Activated CD4-positive, alpha-beta memory T cell treated with anti-CD3 and anti-CD28 coated beads for 36 hours (primary cell): Measurements from ENCODE around the gene BTBD2. TPM values are rescaled to one million over a fixed set of nuclear protein-coding genes. Genes with fewer than 3 reads are reported as not detected.

Experiments used
- CTCF ChIA-PET: fragments of 350-600 bp; sonication (Branson Sonifier 250); formaldehyde crosslinking; loops from one replicate; lab custom pipeline; 2021; ENCODE audit warnings: antibody characterized with exemption, inconsistent platforms; lab: Charles Lee
- POLR2A ChIA-PET: fragments of 350-600 bp; sonication (Branson Sonifier 250); formaldehyde crosslinking; loops from one replicate; lab custom pipeline; 2021; ENCODE audit warnings: antibody characterized with exemption; lab: Charles Lee
- DNase-seq: peaks from one replicate; pipeline ENCODE4 v3.0.0-alpha.2; 2020
- H3K27ac Mint-ChIP-seq: one replicate; pipeline ENCODE4 v1.8.0; 2021; ENCODE audit warnings: mixed read lengths
- H3K27me3 Mint-ChIP-seq: one replicate; pipeline ENCODE4 v1.8.0; 2021; ENCODE audit warnings: mixed read lengths
- H3K36me3 Mint-ChIP-seq: one replicate; pipeline ENCODE4 v1.8.0; 2021; ENCODE audit warnings: mixed read lengths
- H3K4me1 Mint-ChIP-seq: one replicate; pipeline ENCODE4 v1.8.0; 2021; ENCODE audit warnings: low read depth, mixed read lengths
- H3K4me3 Mint-ChIP-seq: one replicate; pipeline ENCODE4 v1.8.0; 2021; ENCODE audit warnings: mild to moderate bottlenecking, mixed read lengths
- H3K9me3 Mint-ChIP-seq: one replicate; pipeline ENCODE4 v1.8.0; 2021; ENCODE audit warnings: mixed read lengths
- intact Hi-C: fragments of 100-400 bp; cut with micrococcal nuclease; formaldehyde crosslinking; loops from one replicate; pipeline ENCODE4 v1.15.1; 2023
- total RNA-seq, 2 experiments: library from RNA; stranded (reverse); gene quantifications; one replicate each; pipeline ENCODE4 v1.2.3, GENCODE V29; 2021

Gene BTBD2
- total RNA-seq, 2 experiments from 2014 or later, result 37.3 to 42.9 TPM

GRCh38 chr19:1957562-1958248 is 57.8 kb downstream of the BTBD2 start:
- no peak for DNase-seq
- Mint-ChIP-seq H3K36me3 (no peaks in the 10 kb centered on the region), H3K27ac (no peak overlapping the region), H3K27me3 (no peaks in the 10 kb centered on the region), H3K4me1 (peaks cover 15% of the 10 kb centered on the region), H3K4me3 (no peak overlapping the region), H3K9me3 (no peaks in the 10 kb centered on the region)
- POLR2A ChIA-PET, result no interaction called here
- intact Hi-C loops, result no loop called here
- CTCF ChIA-PET, result no interaction called here

GRCh38 chr19:1956868-1957492 is 58.5 kb downstream of the BTBD2 start:
- intact Hi-C loops, result no loop called here
- CTCF ChIA-PET, result no interaction called here

GRCh38 chr19:1956122-1956494 is 59.4 kb downstream of the BTBD2 start:
- Mint-ChIP-seq H3K27ac (no peak overlapping the region), H3K9me3 (no peaks in the 10 kb centered on the region), H3K4me3 (no peak overlapping the region), H3K36me3 (peaks cover 2% of the 10 kb centered on the region), H3K4me1 (peaks cover 15% of the 10 kb centered on the region), H3K27me3 (no peaks in the 10 kb centered on the region)
- no peak for DNase-seq
- ChIA-PET CTCF (no interaction called here), POLR2A (no interaction called here)
- intact Hi-C loops, result no loop called here

More at GRCh38 chr19:1956868-1957492, 58.5 kb downstream of the BTBD2 start:
- H3K27ac Mint-ChIP-seq, result no peak overlapping the region
- no peaks in the 10 kb centered on the region for H3K27me3 Mint-ChIP-seq
- H3K4me3 Mint-ChIP-seq, result no peak overlapping the region
- no peak for DNase-seq
- POLR2A ChIA-PET, result no interaction called here
- no peaks in the 10 kb centered on the region for H3K9me3 Mint-ChIP-seq
- peaks cover 2% of the 10 kb centered on the region for H3K36me3 Mint-ChIP-seq
- peaks cover 17% of the 10 kb centered on the region for H3K4me1 Mint-ChIP-seq

GRCh38 chr19:1955171-1956121 is 60.1 kb downstream of the BTBD2 start:
- ChIA-PET CTCF (no interaction called here), POLR2A (no interaction called here)
- Mint-ChIP-seq H3K36me3 (peaks cover 2% of the 10 kb centered on the region), H3K4me1 (peaks cover 20% of the 10 kb centered on the region), H3K9me3 (no peaks in the 10 kb centered on the region), H3K27ac (no peak overlapping the region), H3K27me3 (no peaks in the 10 kb centered on the region), H3K4me3 (no peak overlapping the region)
- intact Hi-C loops, result no loop called here
- DNase-seq, result no peak

- ChIA-PET POLR2A (no interaction called here), CTCF (interaction anchor here (0.6 to 1.5 kb wide), 2 partner anchors 12 to 658 kb away, joined by 3 to 4 read pairs; no protein-coding TSS in a partner anchor)
- Mint-ChIP-seq H3K9me3 (no peaks in the 10 kb centered on the region), H3K36me3 (peaks cover 4% of the 10 kb centered on the region), H3K27ac (no peak overlapping the region), H3K4me3 (no peak overlapping the region), H3K4me1 (peaks cover 23% of the 10 kb centered on the region), H3K27me3 (no peaks in the 10 kb centered on the region)
- intact Hi-C loops, result no loop called here
- DNase-seq, result no peak
These were observed 61.0 kb downstream of the BTBD2 start for GRCh38 chr19:1954532-1954933.

GRCh38 chr19:1953441-1954094 is 61.9 kb downstream of the BTBD2 start:
- CTCF ChIA-PET, result interaction anchor here (0.6 to 1.5 kb wide), 2 partner anchors 11 to 659 kb away, joined by 3 to 4 read pairs; no protein-coding TSS in a partner anchor
- POLR2A ChIA-PET, result no interaction called here
- intact Hi-C loops, result no loop called here
- Mint-ChIP-seq H3K4me1 (peaks cover 27% of the 10 kb centered on the region), H3K27ac (no peak overlapping the region), H3K27me3 (no peaks in the 10 kb centered on the region), H3K9me3 (no peaks in the 10 kb centered on the region), H3K36me3 (peaks cover 7% of the 10 kb centered on the region), H3K4me3 (no peak overlapping the region)
- DNase-seq, result no peak

- POLR2A ChIA-PET, result interaction anchor here (0.5 kb wide), 1 partner anchor 10 kb away, joined by 3 read pairs; no protein-coding TSS in a partner anchor
- CTCF ChIA-PET, result interaction anchor here (1.3 to 1.5 kb wide), 2 partner anchors 10 to 23 kb away, joined by 4 read pairs; no protein-coding TSS in a partner anchor
- Mint-ChIP-seq H3K4me3 (no peak overlapping the region), H3K36me3 (peaks cover 9% of the 10 kb centered on the region), H3K27ac (no peak overlapping the region), H3K4me1 (peaks cover 29% of the 10 kb centered on the region), H3K9me3 (no peaks in the 10 kb centered on the region), H3K27me3 (no peaks in the 10 kb centered on the region)
- intact Hi-C loops, result no loop called here
- no peak for DNase-seq
These were observed 62.5 kb downstream of the BTBD2 start for GRCh38 chr19:1953037-1953436.

- Mint-ChIP-seq H3K9me3 (no peaks in the 10 kb centered on the region), H3K27me3 (no peaks in the 10 kb centered on the region), H3K4me1 (peaks cover 29% of the 10 kb centered on the region), H3K36me3 (peaks cover 9% of the 10 kb centered on the region), H3K27ac (no peak overlapping the region), H3K4me3 (no peak overlapping the region)
- CTCF ChIA-PET, result interaction anchor here (1.3 kb wide), 1 partner anchor 23 kb away, joined by 4 read pairs; no protein-coding TSS in a partner anchor
- DNase-seq, result no peak
- intact Hi-C loops, result no loop called here
- POLR2A ChIA-PET, result interaction anchor here (0.5 kb wide), 1 partner anchor 10 kb away, joined by 3 read pairs; no protein-coding TSS in a partner anchor
These were observed 62.9 kb downstream of the BTBD2 start for GRCh38 chr19:1952635-1953034.

- Mint-ChIP-seq H3K4me3 (no peak overlapping the region), H3K9me3 (no peaks in the 10 kb centered on the region), H3K27ac (no peak overlapping the region), H3K4me1 (peaks cover 27% of the 10 kb centered on the region), H3K27me3 (no peaks in the 10 kb centered on the region), H3K36me3 (peaks cover 11% of the 10 kb centered on the region)
- ChIA-PET POLR2A (no interaction called here), CTCF (no interaction called here)
- DNase-seq, result no peak
- intact Hi-C loops, result no loop called here
These were observed 64.9 kb downstream of the BTBD2 start for GRCh38 chr19:1950640-1951039.

GRCh38 chr19:1949304-1950101 is 66.0 kb downstream of the BTBD2 start:
- peaks cover 24% of the 10 kb centered on the region for H3K4me1 Mint-ChIP-seq
- CTCF ChIA-PET, result no interaction called here
- no peak overlapping the region for H3K4me3 Mint-ChIP-seq
- no peak for DNase-seq
- H3K36me3 Mint-ChIP-seq, result peaks cover 11% of the 10 kb centered on the region
- H3K27ac Mint-ChIP-seq, result no peak overlapping the region
- no peaks in the 10 kb centered on the region for H3K9me3 Mint-ChIP-seq
- POLR2A ChIA-PET, result no interaction called here
- intact Hi-C loops, result no loop called here
- H3K27me3 Mint-ChIP-seq, result no peaks in the 10 kb centered on the region

GRCh38 chr19:1947651-1948209 is 67.8 kb downstream of the BTBD2 start:
- POLR2A ChIA-PET, result no interaction called here
- Mint-ChIP-seq H3K27ac (no peak overlapping the region), H3K36me3 (peaks cover 11% of the 10 kb centered on the region), H3K27me3 (no peaks in the 10 kb centered on the region), H3K4me3 (no peak overlapping the region), H3K9me3 (no peaks in the 10 kb centered on the region), H3K4me1 (peaks cover 38% of the 10 kb centered on the region)
- intact Hi-C loops, result no loop called here
- DNase-seq, result no peak
- CTCF ChIA-PET, result no interaction called here
